GM19372 (cell line): ENCODE measurements around the gene ATP7B.

Experiments
- ATAC-seq: cut with Tn5 transposase; IDR thresholded peaks from one replicate; pipeline ENCODE4 v1.9.1; 2021; ENCODE audit warnings: mild to moderate bottlenecking, low read depth, moderate library complexity; ENCODE audit not compliant: unreplicated experiment

Gene ATP7B

DNA sequence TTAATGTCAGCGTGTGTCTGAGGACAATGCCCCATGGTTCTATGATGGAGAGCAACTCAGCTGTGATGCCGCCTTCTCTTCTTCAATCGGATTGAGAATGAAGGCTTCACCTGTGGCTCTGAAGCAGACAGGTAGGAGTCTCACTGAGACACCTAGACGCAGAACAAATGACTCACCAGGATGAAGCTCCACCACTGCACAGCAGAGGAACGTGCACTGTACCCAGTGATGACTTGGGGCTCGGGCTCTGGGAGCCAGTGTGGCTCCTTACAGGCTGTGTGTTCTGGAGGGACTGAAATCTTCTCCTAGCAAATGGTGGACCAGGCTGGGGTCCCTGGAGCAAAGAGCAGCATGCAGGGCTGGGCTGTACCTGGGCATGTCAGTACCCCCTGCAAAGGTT lies 105.5 kb downstream of the ATP7B start:
- ATAC-seq: no peak

DNA sequence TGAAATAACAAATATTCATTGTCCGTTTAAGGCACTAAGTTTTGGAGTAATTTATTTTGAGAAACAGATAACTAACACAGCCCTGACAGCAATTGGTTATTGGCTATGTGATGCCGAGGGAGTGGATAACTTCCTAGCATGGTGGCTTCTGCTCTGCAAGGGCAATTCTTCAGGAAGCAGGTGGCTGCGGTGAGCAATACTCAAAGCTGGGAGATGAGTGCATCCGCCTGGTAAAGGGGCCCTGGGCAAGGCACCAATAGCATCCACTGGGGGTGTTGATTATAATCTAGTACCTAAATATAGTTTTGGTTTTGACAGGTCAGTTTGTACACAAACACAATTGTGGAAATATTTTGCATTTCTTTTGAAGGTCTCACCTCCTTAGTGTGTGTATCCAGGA lies 108.5 kb downstream of the ATP7B start:
- no peak for ATAC-seq

DNA sequence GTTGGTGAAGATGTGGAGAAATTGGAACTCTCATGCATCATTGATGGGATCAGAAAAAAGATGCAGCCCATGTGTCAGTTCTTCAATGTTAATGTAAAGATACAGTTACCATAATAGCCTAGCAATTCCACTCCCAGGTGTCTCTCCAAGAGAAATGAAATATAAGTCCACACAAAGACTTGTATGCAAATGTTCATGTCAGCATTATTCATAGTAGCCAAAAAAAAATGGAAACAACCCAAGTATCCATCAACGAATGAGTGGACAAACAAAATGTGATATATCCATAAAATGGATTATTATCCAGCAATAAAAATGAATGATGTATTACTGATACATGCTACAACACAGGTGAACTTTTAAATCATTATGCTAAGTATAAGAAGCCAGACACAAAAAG lies 110.8 kb downstream of the ATP7B start:
- no peak for ATAC-seq

DNA sequence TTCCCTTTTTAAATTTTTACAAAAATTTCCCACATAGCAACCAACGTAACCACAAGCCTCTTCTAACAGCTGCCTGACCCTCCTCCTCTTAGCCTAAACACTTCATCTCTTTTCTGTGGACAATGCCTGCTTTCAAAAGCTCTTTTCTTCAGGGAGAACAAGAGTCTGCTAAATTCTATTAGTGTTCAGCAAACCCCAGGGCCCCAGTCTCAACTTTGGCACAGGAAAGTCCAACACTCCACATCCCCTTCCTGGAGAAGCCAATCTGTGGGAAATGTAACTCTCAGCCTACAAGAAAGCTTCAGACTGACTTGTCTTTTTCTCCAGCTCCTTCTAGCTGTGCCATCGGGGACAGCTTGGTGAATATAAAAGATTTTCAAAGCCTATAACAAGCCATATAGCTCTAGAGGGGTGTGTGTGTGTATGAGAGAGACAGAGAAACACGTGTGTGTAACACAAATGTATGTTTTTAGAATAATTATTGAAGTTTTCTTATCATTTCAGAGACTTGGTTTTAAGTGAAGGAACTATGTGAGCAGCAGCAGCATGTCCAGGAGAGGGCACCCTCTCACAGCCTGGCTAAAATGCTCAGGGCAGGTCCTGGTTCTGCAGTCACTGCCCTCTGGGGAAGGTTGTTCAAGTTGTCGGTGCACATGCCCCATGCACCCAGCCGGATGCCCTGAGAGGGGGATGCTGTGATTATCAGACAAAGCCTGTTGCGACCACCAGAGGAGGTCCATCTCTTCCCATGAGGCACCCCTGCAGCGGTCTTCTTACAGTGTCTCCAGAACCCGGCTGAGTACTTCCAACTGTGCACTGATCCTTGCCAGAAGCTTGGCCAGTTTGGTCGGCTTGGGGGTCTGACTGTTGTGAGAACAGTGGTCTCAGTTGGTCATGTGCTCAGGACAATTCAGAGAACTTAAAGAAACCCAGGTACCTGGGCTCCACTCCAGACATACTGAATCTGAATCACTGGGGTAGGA lies 115.1 kb downstream of the ATP7B start:
- peak; percentile 57 for ATAC-seq

DNA sequence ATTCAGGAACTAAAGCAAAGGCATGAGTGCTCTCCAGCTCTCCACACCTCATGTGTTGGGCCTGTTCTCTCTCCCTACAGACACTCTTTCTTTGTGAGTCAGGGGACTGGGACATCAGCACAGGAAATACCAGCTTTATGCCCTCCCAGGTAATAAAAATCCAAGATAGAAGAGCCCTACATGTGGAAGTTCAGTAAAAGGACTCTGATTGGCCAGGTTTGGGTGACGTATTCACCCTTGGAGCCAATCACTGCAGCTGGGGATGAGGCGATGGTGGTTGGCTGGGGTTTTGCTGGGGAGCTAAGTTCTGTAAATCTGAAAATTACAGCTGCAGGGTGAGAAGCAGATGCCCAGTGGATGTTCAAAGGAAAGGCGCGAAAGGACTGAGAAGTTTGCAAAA lies 117.0 kb downstream of the ATP7B start:
- ATAC-seq: no peak

DNA sequence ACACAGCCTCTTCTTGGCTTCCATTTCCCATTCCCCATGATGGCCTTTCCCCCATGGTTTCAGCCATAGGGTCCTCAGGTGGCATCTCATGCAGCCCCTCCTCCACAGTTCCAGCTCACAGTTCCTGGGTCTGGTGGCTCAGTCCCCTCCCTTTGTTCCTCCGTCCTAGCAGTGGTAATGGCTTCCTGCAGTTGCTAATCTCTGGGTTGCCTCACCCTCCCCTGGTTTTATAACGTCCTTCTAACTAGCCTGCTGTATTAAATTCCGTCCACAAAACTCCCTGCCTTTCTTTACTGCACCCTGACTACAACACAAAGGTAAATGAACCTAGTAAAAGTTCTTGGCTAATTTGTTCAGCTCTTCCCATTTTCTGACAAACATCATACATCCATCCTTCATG lies 118.6 kb downstream of the ATP7B start:
- no peak for ATAC-seq

DNA sequence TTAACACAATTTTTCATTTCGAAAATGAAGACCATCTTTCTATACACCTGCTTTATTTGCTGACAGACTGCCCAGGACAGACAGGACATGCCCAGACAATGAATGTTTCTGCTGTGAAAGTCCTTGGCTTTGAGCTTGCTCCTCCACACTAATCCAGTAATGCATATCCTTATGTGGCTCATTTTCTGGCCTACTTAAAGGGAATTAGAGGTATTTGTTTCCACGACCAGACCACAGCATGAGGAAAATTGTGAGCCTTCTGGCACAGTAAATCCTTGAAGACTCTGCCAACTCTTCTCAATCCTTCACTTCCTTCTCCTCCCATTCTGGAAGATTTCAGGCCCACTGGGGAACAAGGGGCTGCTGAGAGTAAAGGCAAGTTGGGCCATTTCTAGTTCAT lies 123.8 kb downstream of the ATP7B start:
- ATAC-seq: no peak

DNA sequence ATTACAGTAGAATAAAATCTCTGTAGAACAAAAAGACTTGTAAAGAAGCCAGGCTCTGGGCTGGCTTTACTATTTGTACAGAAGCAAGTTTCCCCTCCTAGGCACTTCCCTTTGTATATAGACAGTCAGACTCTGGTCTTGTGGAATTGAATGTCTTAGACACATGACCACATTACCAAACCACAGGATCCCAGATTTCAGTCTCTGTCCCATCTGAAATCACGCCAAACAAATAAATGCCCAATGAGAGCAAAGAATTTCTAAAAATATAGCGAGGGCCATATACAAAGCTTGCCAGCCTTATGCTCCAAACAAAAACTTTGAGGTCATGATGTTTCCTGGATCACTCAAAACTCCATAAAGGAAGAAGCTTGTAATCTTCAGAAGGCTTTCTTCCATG lies 125.6 kb downstream of the ATP7B start:
- ATAC-seq: no peak

DNA sequence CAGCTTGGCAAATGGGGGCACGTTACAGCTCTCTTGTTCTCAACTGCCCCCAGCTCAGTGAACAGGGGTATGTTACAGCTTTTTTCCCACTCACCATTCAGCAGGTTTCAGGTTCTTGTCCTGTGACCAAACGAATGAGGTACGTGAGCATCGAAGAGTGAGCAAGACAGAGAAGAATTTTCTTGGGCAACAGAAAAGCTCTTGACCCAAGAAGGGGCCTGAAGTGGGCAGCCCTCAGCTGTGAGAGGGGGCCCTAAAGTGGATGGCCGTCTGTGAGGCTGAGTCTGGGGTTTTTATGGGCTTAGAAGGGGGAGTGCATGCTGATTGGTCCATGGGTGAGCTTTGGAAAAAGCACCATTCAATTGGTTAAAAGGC lies 128.0 kb downstream of the ATP7B start:
- ATAC-seq: no peak
